ENCODE data around the gene CA10.

The CA10 gene

GRCh38 chr17:51999654-52000053 is 158.9 kb downstream of the CA10 start:
- H3K27ac ChIP-seq (ENCODE audit: low read depth, low read length, poor library complexity, severe bottlenecking) = no peak overlapping the region
- no peak overlapping the region for H2AFZ ChIP-seq (ENCODE audit: low read length)
- TF ChIP-seq EZH2 (IDR thresholded peaks at IDR 0.05; ENCODE audit: borderline replicate concordance, low read length) (no peak), CTCF (IDR thresholded peaks at IDR 0.05; ENCODE audit: low read length) (no peak)
- no peak overlapping the region for H3K4me2 ChIP-seq (ENCODE audit: low read length)
- H3K9me3 ChIP-seq (ENCODE audit: low read length) = no peaks in the 10 kb centered on the region
- no peaks in the 10 kb centered on the region for H3K79me2 ChIP-seq (ENCODE audit: insufficient read depth, low read length)
- no peaks in the 10 kb centered on the region for H3K27me3 ChIP-seq (ENCODE audit: insufficient read depth, low read length)
- H3K9me2 ChIP-seq (ENCODE audit: low read depth, low read length) = no peaks in the 10 kb centered on the region
- H3F3A ChIP-seq (ENCODE audit: insufficient read depth, low read length) = no peaks in the 10 kb centered on the region
- H3K4me3 ChIP-seq (ENCODE audit: low read depth, low read length, poor library complexity, severe bottlenecking) = no peak overlapping the region
- no peaks in the 10 kb centered on the region for H4K20me1 ChIP-seq (ENCODE audit: insufficient read depth, low read length)
- H3K36me3 ChIP-seq (ENCODE audit: insufficient read depth, low read length) = no peaks in the 10 kb centered on the region
- H3K9ac ChIP-seq (ENCODE audit: low read length) = no peak overlapping the region
- H3K4me1 ChIP-seq (ENCODE audit: insufficient read depth, low read length, severe bottlenecking) = no peaks in the 10 kb centered on the region

GRCh38 chr17:51997723-51998122 is 160.8 kb downstream of the CA10 start:
- H3K36me3 ChIP-seq (ENCODE audit: insufficient read depth, low read length) = no peaks in the 10 kb centered on the region
- no peaks in the 10 kb centered on the region for H3K4me1 ChIP-seq (ENCODE audit: insufficient read depth, low read length, severe bottlenecking)
- TF ChIP-seq CTCF (IDR thresholded peaks at IDR 0.05; ENCODE audit: low read length) (no peak), EZH2 (IDR thresholded peaks at IDR 0.05; ENCODE audit: borderline replicate concordance, low read length) (no peak)
- no peaks in the 10 kb centered on the region for H4K20me1 ChIP-seq (ENCODE audit: insufficient read depth, low read length)
- no peaks in the 10 kb centered on the region for H3K9me3 ChIP-seq (ENCODE audit: low read length)
- no peaks in the 10 kb centered on the region for H3F3A ChIP-seq (ENCODE audit: insufficient read depth, low read length)
- H3K9me2 ChIP-seq (ENCODE audit: low read depth, low read length) = no peaks in the 10 kb centered on the region
- no peak overlapping the region for H3K4me3 ChIP-seq (ENCODE audit: low read depth, low read length, poor library complexity, severe bottlenecking)
- no peaks in the 10 kb centered on the region for H3K79me2 ChIP-seq (ENCODE audit: insufficient read depth, low read length)
- no peaks in the 10 kb centered on the region for H3K27me3 ChIP-seq (ENCODE audit: insufficient read depth, low read length)
- H3K9ac ChIP-seq (ENCODE audit: low read length) = no peak overlapping the region
- H2AFZ ChIP-seq (ENCODE audit: low read length) = no peak overlapping the region
- H3K4me2 ChIP-seq (ENCODE audit: low read length) = no peak overlapping the region
- H3K27ac ChIP-seq (ENCODE audit: low read depth, low read length, poor library complexity, severe bottlenecking) = no peak overlapping the region

GRCh38 chr17:51995797-51996403 is 162.6 kb downstream of the CA10 start:
- H4K20me1 ChIP-seq (ENCODE audit: insufficient read depth, low read length) = no peaks in the 10 kb centered on the region
- H3F3A ChIP-seq (ENCODE audit: insufficient read depth, low read length) = no peaks in the 10 kb centered on the region
- no peak overlapping the region for H3K4me3 ChIP-seq (ENCODE audit: low read depth, low read length, poor library complexity, severe bottlenecking)
- H3K9me2 ChIP-seq (ENCODE audit: low read depth, low read length) = no peaks in the 10 kb centered on the region
- no peak overlapping the region for H3K4me2 ChIP-seq (ENCODE audit: low read length)
- H3K9ac ChIP-seq (ENCODE audit: low read length) = no peak overlapping the region
- H3K27me3 ChIP-seq (ENCODE audit: insufficient read depth, low read length) = no peaks in the 10 kb centered on the region
- no peak overlapping the region for H3K27ac ChIP-seq (ENCODE audit: low read depth, low read length, poor library complexity, severe bottlenecking)
- no peaks in the 10 kb centered on the region for H3K4me1 ChIP-seq (ENCODE audit: insufficient read depth, low read length, severe bottlenecking)
- no peaks in the 10 kb centered on the region for H3K79me2 ChIP-seq (ENCODE audit: insufficient read depth, low read length)
- no peak overlapping the region for H2AFZ ChIP-seq (ENCODE audit: low read length)
- H3K36me3 ChIP-seq (ENCODE audit: insufficient read depth, low read length) = no peaks in the 10 kb centered on the region
- no peaks in the 10 kb centered on the region for H3K9me3 ChIP-seq (ENCODE audit: low read length)
- no peak for TF ChIP-seq CTCF (IDR thresholded peaks at IDR 0.05; ENCODE audit: low read length)
- TF ChIP-seq EZH2 (IDR thresholded peaks at IDR 0.05; ENCODE audit: borderline replicate concordance, low read length) = no peak
